ENCODE measurements around the gene ZNF385B. TPM values are rescaled to one million over a fixed set of nuclear protein-coding genes. Genes with fewer than 3 reads are reported as not detected.

ZNF385B gene
- total and polyA plus RNA-seq, 4 donors: 13.5 to 70.8 (median 45.2) TPM

GRCh38 chr2:179553382-179553781 lies 308.0 kb downstream of the ZNF385B start:
- DNase-seq: no peak
- Histone ChIP-seq H3K27ac (ENCODE audit: low read depth in 1 of 2, low read length in 1 of 2) (no peak overlapping the region), H3K4me3 (no peak overlapping the region), H3K4me1 (ENCODE audit: control insufficient read depth in 5 of 5, insufficient read depth in 5 of 5, low read length in 5 of 5) (peaks cover 0 to 6% (median 0%) of the 10 kb centered on the region in 5 donors), H3K36me3 (ENCODE audit: control insufficient read depth in 4 of 4, insufficient read depth in 4 of 4, low read length in 4 of 4) (no peaks in the 10 kb centered on the region), H3K27me3 (ENCODE audit: control insufficient read depth in 3 of 3, insufficient read depth in 3 of 3, low read length in 2 of 3) (no peaks in the 10 kb centered on the region), H3K9ac (ENCODE audit: insufficient read depth in 1 of 2, low read length in 2 of 2) (no peak overlapping the region), H3K9me3 (ENCODE audit: control insufficient read depth in 4 of 4, insufficient read depth in 3 of 4, low read length in 3 of 4) (no peaks in the 10 kb centered on the region)
- WGBS, 2 donors: 88 to 92% methylated on average over 3 of the region's 3 CpGs
- no peak for ATAC-seq (ENCODE audit: insufficient read depth, low FRiP score)
- TF ChIP-seq, protein P1, sequence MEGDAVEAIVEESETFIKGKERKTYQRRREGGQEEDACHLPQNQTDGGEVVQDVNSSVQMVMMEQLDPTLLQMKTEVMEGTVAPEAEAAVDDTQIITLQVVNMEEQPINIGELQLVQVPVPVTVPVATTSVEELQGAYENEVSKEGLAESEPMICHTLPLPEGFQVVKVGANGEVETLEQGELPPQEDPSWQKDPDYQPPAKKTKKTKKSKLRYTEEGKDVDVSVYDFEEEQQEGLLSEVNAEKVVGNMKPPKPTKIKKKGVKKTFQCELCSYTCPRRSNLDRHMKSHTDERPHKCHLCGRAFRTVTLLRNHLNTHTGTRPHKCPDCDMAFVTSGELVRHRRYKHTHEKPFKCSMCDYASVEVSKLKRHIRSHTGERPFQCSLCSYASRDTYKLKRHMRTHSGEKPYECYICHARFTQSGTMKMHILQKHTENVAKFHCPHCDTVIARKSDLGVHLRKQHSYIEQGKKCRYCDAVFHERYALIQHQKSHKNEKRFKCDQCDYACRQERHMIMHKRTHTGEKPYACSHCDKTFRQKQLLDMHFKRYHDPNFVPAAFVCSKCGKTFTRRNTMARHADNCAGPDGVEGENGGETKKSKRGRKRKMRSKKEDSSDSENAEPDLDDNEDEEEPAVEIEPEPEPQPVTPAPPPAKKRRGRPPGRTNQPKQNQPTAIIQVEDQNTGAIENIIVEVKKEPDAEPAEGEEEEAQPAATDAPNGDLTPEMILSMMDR (IDR thresholded peaks at IDR 0.05; ENCODE audit: control extremely low read depth, extremely low read depth): no peak

DNA sequence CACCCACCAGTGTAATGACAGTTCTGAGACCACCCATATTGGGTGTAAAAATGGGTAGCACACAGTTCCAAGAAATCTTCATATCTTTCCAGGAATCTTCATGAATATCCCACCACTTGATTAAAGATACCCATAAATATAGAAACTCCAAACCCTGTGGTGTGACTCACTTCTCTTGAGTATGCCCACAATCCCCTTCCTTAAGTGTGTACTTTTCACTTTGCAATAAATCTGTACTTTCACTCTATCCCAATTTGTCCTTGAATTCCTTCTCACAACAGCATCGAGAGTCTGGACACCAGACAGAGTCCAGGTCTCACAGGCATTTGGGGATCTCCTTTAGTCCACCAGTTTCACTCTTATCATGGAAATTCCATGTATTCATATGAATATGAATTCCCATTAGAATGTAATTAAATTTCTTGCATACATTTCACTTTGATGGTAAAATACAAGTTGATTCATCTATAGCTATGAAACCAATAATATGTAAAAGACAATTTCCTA lies 309.8 kb downstream of the ZNF385B start:
- TF ChIP-seq, protein P1 (IDR thresholded peaks at IDR 0.05; ENCODE audit: control extremely low read depth, extremely low read depth): no peak
- Histone ChIP-seq H3K4me3 (no peak overlapping the region), H3K4me1 (ENCODE audit: control insufficient read depth in 5 of 5, insufficient read depth in 5 of 5, low read length in 5 of 5) (no peaks in the 10 kb centered on the region), H3K36me3 (ENCODE audit: control insufficient read depth in 4 of 4, insufficient read depth in 4 of 4, low read length in 4 of 4) (no peaks in the 10 kb centered on the region), H3K9ac (ENCODE audit: insufficient read depth in 1 of 2, low read length in 2 of 2) (no peak overlapping the region), H3K9me3 (ENCODE audit: control insufficient read depth in 4 of 4, insufficient read depth in 3 of 4, low read length in 3 of 4) (no peaks in the 10 kb centered on the region), H3K27ac (ENCODE audit: low read depth in 1 of 2, low read length in 1 of 2) (no peak overlapping the region), H3K27me3 (ENCODE audit: control insufficient read depth in 3 of 3, insufficient read depth in 3 of 3, low read length in 2 of 3) (no peaks in the 10 kb centered on the region)
- DNase-seq (no peak), ATAC-seq (ENCODE audit: insufficient read depth, low FRiP score) (no peak)
- 64 to 73% methylated on average over 1 of the region's 1 CpG for WGBS, 2 donors

GRCh38 chr2:179550849-179551248 lies 310.6 kb downstream of the ZNF385B start:
- Histone ChIP-seq H3K36me3 (ENCODE audit: control insufficient read depth in 4 of 4, insufficient read depth in 4 of 4, low read length in 4 of 4) (no peaks in the 10 kb centered on the region), H3K27ac (ENCODE audit: low read depth in 1 of 2, low read length in 1 of 2) (no peak overlapping the region), H3K4me3 (no peak overlapping the region), H3K4me1 (ENCODE audit: control insufficient read depth in 5 of 5, insufficient read depth in 5 of 5, low read length in 5 of 5) (no peaks in the 10 kb centered on the region), H3K27me3 (ENCODE audit: control insufficient read depth in 3 of 3, insufficient read depth in 3 of 3, low read length in 2 of 3) (no peaks in the 10 kb centered on the region), H3K9me3 (ENCODE audit: control insufficient read depth in 4 of 4, insufficient read depth in 3 of 4, low read length in 3 of 4) (no peaks in the 10 kb centered on the region), H3K9ac (ENCODE audit: insufficient read depth in 1 of 2, low read length in 2 of 2) (no peak overlapping the region)
- DNase-seq: no peak
- no peak for ATAC-seq (ENCODE audit: insufficient read depth, low FRiP score)
- 85 to 86% methylated on average over 4 of the region's 4 CpGs for WGBS, 2 donors
- TF ChIP-seq, protein P1 (IDR thresholded peaks at IDR 0.05; ENCODE audit: control extremely low read depth, extremely low read depth): no peak

- WGBS, 2 donors: 81 to 91% methylated on average over 1 of the region's 1 CpG
- Histone ChIP-seq H3K9me3 (ENCODE audit: control insufficient read depth in 4 of 4, insufficient read depth in 3 of 4, low read length in 3 of 4) (no peaks in the 10 kb centered on the region), H3K36me3 (ENCODE audit: control insufficient read depth in 4 of 4, insufficient read depth in 4 of 4, low read length in 4 of 4) (no peaks in the 10 kb centered on the region), H3K4me3 (no peak overlapping the region), H3K27ac (ENCODE audit: low read depth in 1 of 2, low read length in 1 of 2) (no peak overlapping the region), H3K27me3 (ENCODE audit: control insufficient read depth in 3 of 3, insufficient read depth in 3 of 3, low read length in 2 of 3) (no peaks in the 10 kb centered on the region), H3K9ac (ENCODE audit: insufficient read depth in 1 of 2, low read length in 2 of 2) (no peak overlapping the region), H3K4me1 (ENCODE audit: control insufficient read depth in 5 of 5, insufficient read depth in 5 of 5, low read length in 5 of 5) (no peaks in the 10 kb centered on the region)
- TF ChIP-seq, protein P1 (IDR thresholded peaks at IDR 0.05; ENCODE audit: control extremely low read depth, extremely low read depth): no peak
- no peak for DNase-seq
- ATAC-seq (ENCODE audit: insufficient read depth, low FRiP score): no peak
Measured at GRCh38 chr2:179550214-179550613, 311.2 kb downstream of the ZNF385B start.

All from lung (tissue), 12 donors.